Measurements from ENCODE around the gene ATF7IP2. TPM values are rescaled to one million over a fixed set of nuclear protein-coding genes. Genes with fewer than 3 reads are reported as not detected.
"Not testable (repeated sequence)": the region's sequence is repeated elsewhere in the genome, so short reads cannot be mapped to it uniquely, and the experiment has no call there.

The ATF7IP2 gene
- total RNA-seq, 5 donors from 2014 or later (not counting 1 experiment from before 2014, with no cell fraction given), result 49.1 to 97.1 (median 56.7) TPM

- Histone ChIP-seq H3K4me1 (ENCODE audit: control insufficient read depth in 1 of 2, extremely low read depth in 1 of 2, insufficient read depth in 2 of 2, low read length in 2 of 2) (peaks cover 8 to 16% of the 10 kb centered on the region in 2 experiments), H3K27ac (ENCODE audit: low read length) (peak overlapping the region; percentile 49), H3K4me3 (ENCODE audit: control insufficient read depth in 1 of 2, extremely low read depth in 1 of 2, low read length in 1 of 2) (peak overlapping the region in 1 of 2 donors; percentile 7), H3K36me3 (ENCODE audit: control insufficient read depth in 2 of 2, extremely low read depth in 1 of 2, insufficient read depth in 1 of 2, low read length in 1 of 2) (no peaks in the 10 kb centered on the region), H3K9me3 (no peaks in the 10 kb centered on the region), H3K27me3 (replicated peaks in 1 of 2; ENCODE audit: control insufficient read depth in 2 of 2, extremely low read depth in 1 of 2, insufficient read depth in 2 of 2, low read length in 1 of 2) (no peaks in the 10 kb centered on the region)
- WGBS (ENCODE audit: insufficient coverage), result no CpG with 5 or more reads among the region's 9 CpGs
- H3K27ac Mint-ChIP-seq, result peak overlapping the region; percentile 83 to 90
- ATAC-seq (replicated peaks in 1 of 4) (peak; percentile 64 to 81 (median 76)), DNase-seq (peak in 9 of 35 experiments; percentile 3 to 26 (median 13))
- H3K9me3 Mint-ChIP-seq, result peaks cover 0 to 6% (median 5%) of the 10 kb centered on the region in 3 donors
- H3K36me3 Mint-ChIP-seq, result no peaks in the 10 kb centered on the region
- ChIA-PET CTCF (interaction anchor here (0.7 to 0.8 kb wide), 2 partner anchors 24 to 148 kb away, joined by 3 to 7 read pairs; partner anchors contain the start of gene ATF7IP2 (in 1 of the 2)), POLR2A (no interaction called here)
- H3K4me1 Mint-ChIP-seq, result peaks cover 14 to 23% (median 19%) of the 10 kb centered on the region in 3 donors
- peaks cover 0 to 2% of the 10 kb centered on the region in 2 donors for H3K27me3 Mint-ChIP-seq
- H3K4me3 Mint-ChIP-seq, result peak overlapping the region; percentile 4 to 73 (median 39)
These were observed 23.6 kb upstream of the ATF7IP2 start for GRCh38 chr16:10362077-10362863.

- H3K4me1 Mint-ChIP-seq, result peaks cover 14 to 23% (median 19%) of the 10 kb centered on the region in 3 donors
- CTCF ChIA-PET, result interaction anchor here in 1 of 2 donors (0.8 kb wide), 1 partner anchor 23 kb away, joined by 3 read pairs; the partner anchor contains the start of gene ATF7IP2
- H3K4me3 ChIP-seq (ENCODE audit: control insufficient read depth in 1 of 2, extremely low read depth in 1 of 2, low read length in 1 of 2); H3K27ac ChIP-seq (ENCODE audit: low read length); H3K36me3 Mint-ChIP-seq; H3K27me3 ChIP-seq (replicated peaks in 1 of 2; ENCODE audit: control insufficient read depth in 2 of 2, extremely low read depth in 1 of 2, insufficient read depth in 2 of 2, low read length in 1 of 2); ATAC-seq (replicated peaks in 1 of 4); POLR2A ChIA-PET; H3K27me3 Mint-ChIP-seq; H3K9me3 Mint-ChIP-seq; H3K36me3 ChIP-seq (ENCODE audit: control insufficient read depth in 2 of 2, extremely low read depth in 1 of 2, insufficient read depth in 1 of 2, low read length in 1 of 2); DNase-seq; H3K9me3 ChIP-seq: not testable (repeated sequence)
- H3K4me1 ChIP-seq (ENCODE audit: control insufficient read depth in 1 of 2, extremely low read depth in 1 of 2, insufficient read depth in 2 of 2, low read length in 2 of 2), result peaks cover 8 to 16% of the 10 kb centered on the region in 2 experiments
- H3K4me3 Mint-ChIP-seq, result peak overlapping the region in 2 of 3 donors; percentile 4 to 73
- H3K27ac Mint-ChIP-seq, result peak overlapping the region; percentile 83 to 90
- 33% methylated on average over 1 of the region's 4 CpGs for WGBS (ENCODE audit: insufficient coverage)
These were observed 23.0 kb upstream of the ATF7IP2 start for GRCh38 chr16:10362864-10363197.

GRCh38 chr16:10366619-10367018 is 19.2 kb upstream of the ATF7IP2 start:
- POLR2A ChIA-PET; CTCF ChIA-PET; H3K9me3 ChIP-seq; DNase-seq; H3K4me3 ChIP-seq (ENCODE audit: control insufficient read depth in 1 of 2, extremely low read depth in 1 of 2, low read length in 1 of 2); H3K27me3 Mint-ChIP-seq; H3K27ac Mint-ChIP-seq; H3K27me3 ChIP-seq (replicated peaks in 1 of 2; ENCODE audit: control insufficient read depth in 2 of 2, extremely low read depth in 1 of 2, insufficient read depth in 2 of 2, low read length in 1 of 2); ATAC-seq (replicated peaks in 1 of 4); H3K4me3 Mint-ChIP-seq; H3K36me3 ChIP-seq (ENCODE audit: control insufficient read depth in 2 of 2, extremely low read depth in 1 of 2, insufficient read depth in 1 of 2, low read length in 1 of 2); H3K36me3 Mint-ChIP-seq; H3K27ac ChIP-seq (ENCODE audit: low read length): not testable (repeated sequence)
- H3K4me1 Mint-ChIP-seq, result peaks cover 14 to 18% (median 18%) of the 10 kb centered on the region in 3 donors
- H3K9me3 Mint-ChIP-seq, result peaks cover 0 to 13% (median 11%) of the 10 kb centered on the region in 3 donors
- 100% methylated on average over 3 of the region's 8 CpGs for WGBS (ENCODE audit: insufficient coverage)
- H3K4me1 ChIP-seq (ENCODE audit: control insufficient read depth in 1 of 2, extremely low read depth in 1 of 2, insufficient read depth in 2 of 2, low read length in 2 of 2), result peaks cover 8 to 16% of the 10 kb centered on the region in 2 experiments

GRCh38 chr16:10367616-10368188 is 18.2 kb upstream of the ATF7IP2 start:
- ChIA-PET POLR2A (no interaction called here), CTCF (interaction anchor here in 1 of 2 donors (1.9 kb wide), 1 partner anchor 53 kb away, joined by 5 read pairs; no protein-coding TSS in a partner anchor)
- Histone ChIP-seq H3K27ac (ENCODE audit: low read length) (no peak overlapping the region), H3K4me3 (ENCODE audit: control insufficient read depth in 1 of 2, extremely low read depth in 1 of 2, low read length in 1 of 2) (no peak overlapping the region), H3K27me3 (replicated peaks in 1 of 2; ENCODE audit: control insufficient read depth in 2 of 2, extremely low read depth in 1 of 2, insufficient read depth in 2 of 2, low read length in 1 of 2) (no peaks in the 10 kb centered on the region), H3K36me3 (ENCODE audit: control insufficient read depth in 2 of 2, extremely low read depth in 1 of 2, insufficient read depth in 1 of 2, low read length in 1 of 2) (no peaks in the 10 kb centered on the region), H3K4me1 (ENCODE audit: control insufficient read depth in 1 of 2, extremely low read depth in 1 of 2, insufficient read depth in 2 of 2, low read length in 2 of 2) (peaks cover 4 to 5% of the 10 kb centered on the region in 2 experiments), H3K9me3 (no peaks in the 10 kb centered on the region)
- Mint-ChIP-seq H3K4me3 (no peak overlapping the region), H3K4me1 (peaks cover 4 to 9% (median 8%) of the 10 kb centered on the region in 3 donors), H3K27ac (no peak overlapping the region), H3K27me3 (no peaks in the 10 kb centered on the region), H3K9me3 (peaks cover 0 to 13% (median 11%) of the 10 kb centered on the region in 3 donors), H3K36me3 (no peaks in the 10 kb centered on the region)
- WGBS (ENCODE audit: insufficient coverage), result no CpG with 5 or more reads among the region's 5 CpGs
- ATAC-seq (replicated peaks in 1 of 4) (no peak), DNase-seq (no peak)

GRCh38 chr16:10368969-10369551 is 16.8 kb upstream of the ATF7IP2 start:
- ATAC-seq (replicated peaks in 1 of 4) (no peak), DNase-seq (no peak)
- Mint-ChIP-seq H3K36me3 (no peaks in the 10 kb centered on the region), H3K27ac (no peak overlapping the region), H3K9me3 (peaks cover 0 to 18% (median 15%) of the 10 kb centered on the region in 3 donors), H3K4me1 (peaks cover 0 to 2% (median 0%) of the 10 kb centered on the region in 3 donors), H3K4me3 (no peak overlapping the region), H3K27me3 (no peaks in the 10 kb centered on the region)
- Histone ChIP-seq H3K4me3 (ENCODE audit: control insufficient read depth in 1 of 2, extremely low read depth in 1 of 2, low read length in 1 of 2) (no peak overlapping the region), H3K9me3 (no peaks in the 10 kb centered on the region), H3K36me3 (ENCODE audit: control insufficient read depth in 2 of 2, extremely low read depth in 1 of 2, insufficient read depth in 1 of 2, low read length in 1 of 2) (no peaks in the 10 kb centered on the region), H3K4me1 (ENCODE audit: control insufficient read depth in 1 of 2, extremely low read depth in 1 of 2, insufficient read depth in 2 of 2, low read length in 2 of 2) (no peaks in the 10 kb centered on the region), H3K27ac (ENCODE audit: low read length) (no peak overlapping the region), H3K27me3 (replicated peaks in 1 of 2; ENCODE audit: control insufficient read depth in 2 of 2, extremely low read depth in 1 of 2, insufficient read depth in 2 of 2, low read length in 1 of 2) (no peaks in the 10 kb centered on the region)
- ChIA-PET CTCF (interaction anchor here in 1 of 2 donors (1.2 to 1.9 kb wide), 2 partner anchors 54 to 140 kb away, joined by 3 to 5 read pairs; no protein-coding TSS in a partner anchor), POLR2A (interaction anchor here in 1 of 2 donors (0.6 kb wide), 1 partner anchor 45 kb away, joined by 5 read pairs; no protein-coding TSS in a partner anchor)
- no CpG with 5 or more reads among the region's 2 CpGs for WGBS (ENCODE audit: insufficient coverage)

- Mint-ChIP-seq H3K27ac (no peak overlapping the region), H3K36me3 (no peaks in the 10 kb centered on the region), H3K9me3 (peaks cover 0 to 23% (median 18%) of the 10 kb centered on the region in 3 donors), H3K4me3 (no peak overlapping the region), H3K27me3 (no peaks in the 10 kb centered on the region), H3K4me1 (peaks cover 0 to 2% (median 0%) of the 10 kb centered on the region in 3 donors)
- Histone ChIP-seq H3K4me3 (ENCODE audit: control insufficient read depth in 1 of 2, extremely low read depth in 1 of 2, low read length in 1 of 2) (no peak overlapping the region), H3K27ac (ENCODE audit: low read length) (no peak overlapping the region), H3K36me3 (ENCODE audit: control insufficient read depth in 2 of 2, extremely low read depth in 1 of 2, insufficient read depth in 1 of 2, low read length in 1 of 2) (no peaks in the 10 kb centered on the region), H3K9me3 (no peaks in the 10 kb centered on the region), H3K27me3 (replicated peaks in 1 of 2; ENCODE audit: control insufficient read depth in 2 of 2, extremely low read depth in 1 of 2, insufficient read depth in 2 of 2, low read length in 1 of 2) (no peaks in the 10 kb centered on the region), H3K4me1 (ENCODE audit: control insufficient read depth in 1 of 2, extremely low read depth in 1 of 2, insufficient read depth in 2 of 2, low read length in 2 of 2) (no peaks in the 10 kb centered on the region)
- CTCF ChIA-PET, result interaction anchor here in 1 of 2 donors (0.7 kb wide), 1 partner anchor 572 kb away, joined by 3 read pairs; the partner anchor contains the start of gene DEXI
- no peak for ATAC-seq (replicated peaks in 1 of 4)
- WGBS (ENCODE audit: insufficient coverage), result 76% methylated on average over 2 of the region's 4 CpGs
- POLR2A ChIA-PET, result no interaction called here
- DNase-seq, result no peak
These were observed 15.7 kb upstream of the ATF7IP2 start for GRCh38 chr16:10370096-10370726.

All from T-cell (primary cell).